Adrenal gland (tissue), 12 donors: ENCODE measurements around the gene TSPAN10. TPM values are rescaled to one million over a fixed set of nuclear protein-coding genes. Genes with fewer than 3 reads are reported as not detected.
"Not testable (repeated sequence)": the region's sequence is repeated elsewhere in the genome, so short reads cannot be mapped to it uniquely, and the experiment has no call there.

Source experiments
- DNase-seq, 7 donors: peaks; one replicate each; pipeline ENCODE4 v3.0.0-alpha.2; 2019 to 2020
- H3K27ac ChIP-seq, 5 donors: fragments of 200-600 bp; sonication (generic) in 4 of 5; 1 replicate in 3 of 5; 2 replicates in 2 of 5; pipeline versions ENCODE4 v1.5.1 to v1.8.0; 2016 to 2020; ENCODE audit warnings: mild to moderate bottlenecking in 1 of 5
- H3K27me3 ChIP-seq: fragments of 200-600 bp; 2 replicates; pipeline ENCODE4 v1.8.0; 2021
- H3K36me3 ChIP-seq, 2 donors: fragments of 200-600 bp; replicated peaks in 1 of 2; 1 replicate in 1 of 2; 2 replicates in 1 of 2; pipeline versions ENCODE4 v1.5.1 to v1.8.0; 2018 to 2022
- H3K4me1 ChIP-seq, 2 donors: fragments of 200-600 bp; replicated peaks in 1 of 2; 1 replicate in 1 of 2; 2 replicates in 1 of 2; pipeline versions ENCODE4 v1.5.1 to v1.8.0; 2018 to 2021
- H3K4me3 ChIP-seq, 4 donors: fragments of 200-600 bp; sonication (generic) in 3 of 4; one replicate each; pipeline ENCODE4 v1.5.1; 2016 to 2018
- H3K9me3 ChIP-seq, 3 donors: fragments of 200-600 bp; sonication (generic) in 1 of 3; replicated peaks in 1 of 3; 1 replicate in 2 of 3; 2 replicates in 1 of 3; pipeline versions ENCODE4 v1.5.1 to v1.8.0; 2016 to 2021
- POLR2A ChIP-seq, 2 donors: fragments of 450-650 bp; IDR thresholded peaks; one replicate each; pipeline ENCODE4 v1.6.1; 2017; ENCODE audit warnings: antibody characterized with exemption in 2 of 2, mild to moderate bottlenecking in 2 of 2, moderate library complexity in 1 of 2
- WGBS, 4 donors: extraction: QIAGEN DNeasy Blood & Tissue Kit in 2 of 4; methylation state at CpG; one replicate each; pipeline versions ENCODE4 v1.1.5 to v1.1.7; 2013 to 2017; 5-methylcytosine and 5-hydroxymethylcytosine counted together
- intact Hi-C, 2 donors: fragments of 100-400 bp; cut with DNase I; formaldehyde crosslinking; loops; one replicate each; pipeline versions ENCODE4 v1.14.1 to v1.15.0; 2022 to 2023
- polyA plus RNA-seq, 3 donors: library from polyadenylated mRNA; stranded (reverse); fragments of 200-250 nt in 2 of 3; fragments of 350-450 nt in 1 of 3; fragmentation: Illumina TruSeq in 1 of 3; extraction: RNeasy Lipid Tissue Mini Kit (QIAGEN cat#74804) in 1 of 3; gene quantifications; one replicate each; pipeline ENCODE4 v1.2.3, GENCODE V29; 2013 to 2014
- total RNA-seq, 9 donors: library from RNA; depleted of rRNA in 4 of 9; stranded (reverse); fragments of >200 nt in 4 of 9; fragments of 120-200 nt in 1 of 9; fragmentation: NEBNext Ultra II Directional in 1 of 9; extraction: Animal tissue kit (Norgen Biotek cat#: 25700) in 1 of 9; gene quantifications; one replicate each; pipeline versions ENCODE4 v1.1.0 to v1.2.4, GENCODE V29; 2013 to 2023
- TF ChIP-seq, protein P1 (sequence below), 6 experiments: fragments of 450-650 bp in 4 of 6; fragments of 200-600 bp in 2 of 6; sonication (generic) in 1 of 6; IDR thresholded peaks; 1 replicate in 5 of 6; 2 replicates in 1 of 6; pipeline versions ENCODE4 v1.5.1 to v1.8.0; 2016 to 2021; ENCODE audit warnings: antibody characterized with exemption in 6 of 6, mild to moderate bottlenecking in 2 of 6, moderate library complexity in 1 of 6
- donor health status: healthy with polysubstance abuse.
- donor health status: Bipolar disorder and iron deficiency.
- donor health status: DM: yes; HTN: yes; CAD: no.
- donor health status: DM: no; HTN: no; CAD: no.
- donor health status: DM: no; HTN: no; CAD: no.
- donor health status: DM: yes; HTN: yes; CAD: no.

TSPAN10 gene
- total and polyA plus RNA-seq, 12 donors, result 0.18 to 5.9 (median 2.1) TPM

DNA sequence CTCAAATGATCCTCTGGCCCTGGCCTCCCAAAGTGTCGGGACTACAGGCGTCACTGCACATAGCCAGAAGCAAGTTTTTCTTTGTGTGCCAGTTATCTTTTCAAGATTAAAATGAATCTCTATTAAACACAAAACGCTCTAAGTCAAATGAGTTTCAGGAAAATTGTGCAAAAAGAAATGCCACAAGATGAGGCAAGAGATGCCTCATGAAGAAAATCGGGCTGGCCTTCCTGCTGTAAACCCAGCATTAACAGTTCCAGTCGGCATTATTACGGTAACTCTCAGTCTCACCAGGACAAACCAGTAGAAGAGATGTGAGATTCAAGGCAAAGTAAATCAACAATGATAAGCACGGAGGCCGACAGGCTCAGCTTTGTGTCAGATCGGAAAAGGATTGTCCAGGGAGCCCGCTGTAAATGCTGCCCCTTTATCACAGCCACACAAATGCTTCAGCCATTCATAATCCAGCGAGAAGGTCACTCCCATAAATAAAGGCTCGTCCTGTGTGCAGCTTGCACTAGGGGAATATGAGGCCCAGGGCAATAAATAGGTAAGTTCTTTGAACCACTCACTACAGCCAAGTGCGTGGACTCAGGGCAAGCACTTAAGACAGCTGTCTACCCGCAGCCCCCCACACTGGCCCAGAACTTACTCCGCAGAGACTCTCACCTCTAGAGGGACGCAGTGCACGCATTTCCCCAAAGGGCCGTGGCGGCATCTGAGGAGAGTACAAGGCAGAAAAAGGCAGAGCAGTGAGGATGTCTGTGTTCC lies 27.3 kb upstream of the TSPAN10 start:
- WGBS, 4 donors, result 54 to 77% (median 57%) methylated on average over 16 to 19 of the region's 19 CpGs
- H3K4me3 ChIP-seq, result no peak overlapping the region
- intact Hi-C loops, result loop anchor here (10.0 kb wide), 1 partner anchor 95 kb away; the partner anchor contains the start of gene ACTG1 (in 2 of the 2)
- peaks cover 9 to 28% of the 10 kb centered on the region in 2 donors for H3K4me1 ChIP-seq
- H3K27ac ChIP-seq, result peak overlapping the region in 3 of 5 donors; percentile 15 to 61 (median 17)
- DNase-seq, result peak in 6 of 7 donors; percentile 45 to 77 (median 68)
- H3K9me3 ChIP-seq, result no peaks in the 10 kb centered on the region
- H3K36me3 ChIP-seq, result peaks cover 0 to 77% of the 10 kb centered on the region in 2 donors
- H3K27me3 ChIP-seq, result no peaks in the 10 kb centered on the region
- TF ChIP-seq, protein P1, sequence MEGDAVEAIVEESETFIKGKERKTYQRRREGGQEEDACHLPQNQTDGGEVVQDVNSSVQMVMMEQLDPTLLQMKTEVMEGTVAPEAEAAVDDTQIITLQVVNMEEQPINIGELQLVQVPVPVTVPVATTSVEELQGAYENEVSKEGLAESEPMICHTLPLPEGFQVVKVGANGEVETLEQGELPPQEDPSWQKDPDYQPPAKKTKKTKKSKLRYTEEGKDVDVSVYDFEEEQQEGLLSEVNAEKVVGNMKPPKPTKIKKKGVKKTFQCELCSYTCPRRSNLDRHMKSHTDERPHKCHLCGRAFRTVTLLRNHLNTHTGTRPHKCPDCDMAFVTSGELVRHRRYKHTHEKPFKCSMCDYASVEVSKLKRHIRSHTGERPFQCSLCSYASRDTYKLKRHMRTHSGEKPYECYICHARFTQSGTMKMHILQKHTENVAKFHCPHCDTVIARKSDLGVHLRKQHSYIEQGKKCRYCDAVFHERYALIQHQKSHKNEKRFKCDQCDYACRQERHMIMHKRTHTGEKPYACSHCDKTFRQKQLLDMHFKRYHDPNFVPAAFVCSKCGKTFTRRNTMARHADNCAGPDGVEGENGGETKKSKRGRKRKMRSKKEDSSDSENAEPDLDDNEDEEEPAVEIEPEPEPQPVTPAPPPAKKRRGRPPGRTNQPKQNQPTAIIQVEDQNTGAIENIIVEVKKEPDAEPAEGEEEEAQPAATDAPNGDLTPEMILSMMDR (IDR thresholded peaks at IDR 0.05), result no peak
- peak in 1 of 2 donors; percentile 7 for TF ChIP-seq POLR2A (IDR thresholded peaks at IDR 0.05)

DNA sequence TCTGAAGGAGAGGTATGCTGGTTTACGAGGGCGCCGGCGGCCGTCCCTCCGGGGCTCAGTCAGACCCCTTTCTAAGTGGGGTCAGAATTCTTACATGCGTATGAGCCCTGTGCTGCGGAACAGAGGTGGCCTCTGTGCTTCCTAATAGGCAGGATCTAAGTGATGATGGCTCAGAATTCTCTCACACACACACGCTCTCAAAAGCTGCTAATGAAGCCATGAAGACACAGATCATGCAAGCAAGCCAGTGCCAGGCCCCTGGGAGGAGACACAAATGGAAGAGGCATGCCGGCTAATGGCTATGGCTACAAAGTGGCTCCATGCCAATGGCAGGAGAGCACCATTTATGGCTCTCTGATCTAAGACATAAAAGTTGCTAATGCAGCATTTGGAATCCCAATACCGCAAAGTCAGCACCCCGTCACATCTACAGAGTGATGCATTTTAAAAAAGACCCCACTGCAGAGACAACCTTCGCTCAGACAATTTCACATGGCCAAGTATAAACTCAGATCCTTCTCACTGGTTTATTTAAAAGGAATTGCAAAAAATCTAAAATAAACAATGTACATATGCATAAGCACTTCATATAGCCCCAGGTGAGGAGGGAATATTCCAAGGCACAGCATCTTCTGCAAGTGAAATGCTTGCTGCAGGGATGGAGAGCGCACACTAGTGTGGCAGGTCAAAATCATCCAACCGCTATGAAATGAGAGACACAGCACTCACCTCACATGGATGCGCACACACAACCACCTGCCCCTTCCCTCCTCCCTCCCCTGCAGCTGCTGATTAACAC lies 24.6 kb upstream of the TSPAN10 start:
- no peaks in the 10 kb centered on the region for H3K27me3 ChIP-seq
- no peak overlapping the region for H3K4me3 ChIP-seq
- DNase-seq, result no peak
- peaks cover 0 to 66% of the 10 kb centered on the region in 2 donors for H3K36me3 ChIP-seq
- peaks cover 14 to 41% of the 10 kb centered on the region in 2 donors for H3K4me1 ChIP-seq
- 77 to 89% (median 83%) methylated on average over 15 to 16 of the region's 16 CpGs for WGBS, 4 donors
- TF ChIP-seq, protein P1 (IDR thresholded peaks at IDR 0.05), result no peak
- TF ChIP-seq POLR2A (IDR thresholded peaks at IDR 0.05), result no peak
- no peak overlapping the region for H3K27ac ChIP-seq
- no peaks in the 10 kb centered on the region for H3K9me3 ChIP-seq
- intact Hi-C loops, result no loop called here

DNA sequence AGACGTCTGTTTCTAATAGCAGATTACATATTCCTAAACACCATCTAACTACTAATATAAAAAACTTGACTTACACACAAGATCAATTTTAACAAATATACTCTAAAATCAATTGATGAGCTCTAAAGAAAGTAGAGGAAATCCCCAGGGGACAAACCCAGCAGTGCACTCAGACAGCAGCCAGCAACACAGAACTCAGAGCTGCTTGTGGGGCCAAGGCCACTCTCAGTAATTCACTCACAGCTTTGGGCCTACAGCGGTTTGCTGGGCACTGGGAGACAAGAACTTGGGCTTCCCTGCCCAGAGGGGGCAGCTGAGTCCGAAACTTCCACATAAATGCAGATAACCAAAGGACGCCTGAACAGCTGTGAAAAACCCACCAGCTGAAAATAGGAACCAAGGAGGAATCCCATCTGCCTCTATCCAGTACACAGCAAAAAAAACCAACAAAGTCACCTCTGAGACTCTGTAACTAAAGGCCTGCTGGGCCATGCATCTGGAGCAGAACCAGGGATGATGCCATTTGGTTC lies 21.5 kb upstream of the TSPAN10 start:
- intact Hi-C loops, result no loop called here
- Histone ChIP-seq H3K36me3 (peaks cover 0 to 54% of the 10 kb centered on the region in 2 donors), H3K27me3 (no peaks in the 10 kb centered on the region), H3K4me1 (peaks cover 11 to 26% of the 10 kb centered on the region in 2 donors), H3K4me3 (no peak overlapping the region), H3K27ac (peak overlapping the region; percentile 18 to 84 (median 75)), H3K9me3 (no peaks in the 10 kb centered on the region)
- WGBS, 4 donors, result 50 to 66% (median 55%) methylated on average over 4 of the region's 4 CpGs
- peak; percentile 33 to 78 (median 65) for DNase-seq
- TF ChIP-seq POLR2A (IDR thresholded peaks at IDR 0.05), result no peak
- TF ChIP-seq, protein P1 (IDR thresholded peaks at IDR 0.05), result peak in 2 of 6 experiments; percentile 15 to 23

DNA sequence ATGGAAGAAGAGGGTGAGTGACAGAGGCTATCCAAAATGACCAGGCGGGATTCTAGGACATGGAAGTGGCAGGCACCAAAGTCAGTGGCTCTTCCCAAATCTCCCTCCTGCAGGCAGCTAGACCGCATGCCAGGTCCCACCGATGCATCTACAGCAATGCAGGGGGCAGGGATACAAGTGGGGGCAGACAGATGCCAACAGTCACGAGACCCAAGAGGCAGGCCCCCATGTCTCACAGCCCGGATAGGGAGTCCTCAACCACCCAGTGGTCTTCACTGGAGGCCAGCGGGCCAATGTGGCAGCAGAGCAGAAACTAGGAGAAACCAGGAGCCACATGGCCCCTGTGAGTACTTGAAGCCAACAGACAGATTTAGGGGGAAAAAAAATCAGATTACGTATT lies 20.1 kb upstream of the TSPAN10 start:
- no peak for TF ChIP-seq POLR2A (IDR thresholded peaks at IDR 0.05)
- TF ChIP-seq, protein P1 (IDR thresholded peaks at IDR 0.05), result no peak
- intact Hi-C loops, result no loop called here
- Histone ChIP-seq H3K27me3 (no peaks in the 10 kb centered on the region), H3K4me1 (peaks cover 25 to 40% of the 10 kb centered on the region in 2 donors), H3K36me3 (peaks cover 0 to 62% of the 10 kb centered on the region in 2 donors), H3K27ac (no peak overlapping the region), H3K4me3 (no peak overlapping the region), H3K9me3 (no peaks in the 10 kb centered on the region)
- WGBS, 4 donors, result 41 to 95% (median 80%) methylated on average over 7 of the region's 7 CpGs
- DNase-seq, result no peak

DNA sequence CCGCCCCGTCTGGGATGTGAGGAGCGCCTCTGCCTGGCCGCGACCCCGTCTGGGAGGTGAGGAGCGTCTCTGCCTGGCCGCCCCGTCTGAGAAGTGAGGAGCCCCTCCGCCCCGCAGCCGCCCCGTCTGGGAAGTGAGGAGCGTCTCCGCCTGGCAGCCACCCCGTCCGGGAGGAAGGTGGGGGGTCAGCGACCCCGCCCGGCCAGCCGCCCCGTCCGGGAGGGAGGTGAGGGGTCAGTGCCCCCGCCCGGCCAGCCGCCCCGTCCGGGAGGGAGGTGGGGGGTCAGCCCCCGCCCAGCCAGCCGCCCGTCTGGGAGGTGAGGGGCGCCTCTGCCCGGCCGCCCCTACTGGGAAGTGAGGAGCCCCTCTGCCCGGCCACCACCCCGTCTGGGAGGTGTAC lies 18.7 kb upstream of the TSPAN10 start:
- H3K27ac ChIP-seq, H3K9me3 ChIP-seq, DNase-seq, intact Hi-C loops, H3K4me3 ChIP-seq, H3K27me3 ChIP-seq: not testable (repeated sequence)
- Histone ChIP-seq H3K4me1 (peaks cover 30 to 48% of the 10 kb centered on the region in 2 donors), H3K36me3 (peaks cover 0 to 62% of the 10 kb centered on the region in 2 donors)
- WGBS, 4 donors, result 95 to 97% (median 97%) methylated on average over 4 to 26 of the region's 36 CpGs; no CpG with 5 or more reads in 1 of the 4 donors
